ENCODE measurements around the gene NUDT1. TPM values are rescaled to one million over a fixed set of nuclear protein-coding genes. Genes with fewer than 3 reads are reported as not detected.

Gene NUDT1
- total RNA-seq, 3 donors from 2014 or later (not counting 1 experiment from before 2014, with no cell fraction given) = 17.9 to 19.2 (median 18.2) TPM

DNA sequence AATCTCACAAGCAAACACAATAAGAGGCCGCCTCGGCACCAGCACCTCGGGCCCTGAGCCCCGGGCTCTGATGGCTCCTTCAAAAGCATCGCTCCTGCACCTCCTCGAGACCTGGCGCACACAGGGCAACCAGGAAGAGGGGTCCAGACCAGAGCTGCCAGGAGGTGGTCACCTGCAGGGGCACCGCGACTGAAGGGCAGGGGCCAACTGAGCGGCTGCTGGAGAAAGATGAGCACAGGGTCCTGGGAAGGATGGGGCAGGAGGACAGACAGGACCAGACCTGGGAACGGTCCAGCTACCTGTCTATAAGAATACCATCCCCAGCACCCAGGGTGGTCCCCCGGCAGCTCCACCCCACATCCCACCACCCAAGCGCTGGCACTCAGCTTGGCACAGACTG lies 30.1 kb upstream of the NUDT1 start:
- DNase-seq (no peak), ATAC-seq (no peak)
- 96% methylated on average over 13 of the region's 13 CpGs for WGBS (ENCODE audit: insufficient coverage)
- Mint-ChIP-seq H3K36me3 (peaks cover 7% of the 10 kb centered on the region), H3K4me3 (no peak overlapping the region), H3K27ac (no peak overlapping the region), H3K27me3 (ENCODE audit: low read depth in 2 of 2) (no peaks in the 10 kb centered on the region), H3K4me1 (peaks cover 0 to 5% of the 10 kb centered on the region in 2 donors), H3K9me3 (no peaks in the 10 kb centered on the region)
- Histone ChIP-seq H3K27ac (ENCODE audit: low read length) (no peak overlapping the region), H3K4me3 (ENCODE audit: low read length) (no peak overlapping the region), H3K4me1 (ENCODE audit: control insufficient read depth, insufficient read depth, low read length) (no peaks in the 10 kb centered on the region), H3K27me3 (ENCODE audit: control insufficient read depth, insufficient read depth, low read length) (no peaks in the 10 kb centered on the region), H3K36me3 (ENCODE audit: control insufficient read depth, insufficient read depth, low read length) (peaks cover 49% of the 10 kb centered on the region), H3K9me3 (ENCODE audit: control insufficient read depth, insufficient read depth, low read length) (no peaks in the 10 kb centered on the region)
- TF ChIP-seq, protein P1, sequence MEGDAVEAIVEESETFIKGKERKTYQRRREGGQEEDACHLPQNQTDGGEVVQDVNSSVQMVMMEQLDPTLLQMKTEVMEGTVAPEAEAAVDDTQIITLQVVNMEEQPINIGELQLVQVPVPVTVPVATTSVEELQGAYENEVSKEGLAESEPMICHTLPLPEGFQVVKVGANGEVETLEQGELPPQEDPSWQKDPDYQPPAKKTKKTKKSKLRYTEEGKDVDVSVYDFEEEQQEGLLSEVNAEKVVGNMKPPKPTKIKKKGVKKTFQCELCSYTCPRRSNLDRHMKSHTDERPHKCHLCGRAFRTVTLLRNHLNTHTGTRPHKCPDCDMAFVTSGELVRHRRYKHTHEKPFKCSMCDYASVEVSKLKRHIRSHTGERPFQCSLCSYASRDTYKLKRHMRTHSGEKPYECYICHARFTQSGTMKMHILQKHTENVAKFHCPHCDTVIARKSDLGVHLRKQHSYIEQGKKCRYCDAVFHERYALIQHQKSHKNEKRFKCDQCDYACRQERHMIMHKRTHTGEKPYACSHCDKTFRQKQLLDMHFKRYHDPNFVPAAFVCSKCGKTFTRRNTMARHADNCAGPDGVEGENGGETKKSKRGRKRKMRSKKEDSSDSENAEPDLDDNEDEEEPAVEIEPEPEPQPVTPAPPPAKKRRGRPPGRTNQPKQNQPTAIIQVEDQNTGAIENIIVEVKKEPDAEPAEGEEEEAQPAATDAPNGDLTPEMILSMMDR (IDR thresholded peaks at IDR 0.05) = no peak
- intact Hi-C loops (cut with micrococcal nuclease) = no loop called here

DNA sequence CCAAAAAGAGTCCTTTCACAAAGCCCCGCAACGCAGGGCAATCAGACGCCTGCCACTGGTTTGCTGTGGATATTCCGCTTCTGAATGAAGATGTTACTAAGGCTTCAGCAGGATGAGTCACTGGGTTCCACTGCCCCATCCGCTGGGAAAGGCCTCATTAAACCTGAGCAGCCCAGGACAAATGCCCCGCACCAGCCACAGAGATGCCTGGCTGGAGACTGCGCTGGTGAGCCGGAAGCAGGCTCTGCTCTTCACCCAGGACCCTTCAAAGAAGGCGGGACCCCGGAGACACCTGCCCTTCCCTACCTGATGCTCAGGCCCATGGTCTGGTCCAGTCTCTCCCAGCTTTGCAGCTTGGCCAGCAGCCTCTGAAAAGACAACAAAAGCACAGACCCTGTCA lies 29.1 kb upstream of the NUDT1 start:
- no peak for DNase-seq
- H3K4me1 ChIP-seq (ENCODE audit: control insufficient read depth, insufficient read depth, low read length) = no peaks in the 10 kb centered on the region
- Mint-ChIP-seq H3K4me3 (no peak overlapping the region), H3K27ac (no peak overlapping the region), H3K9me3 (no peaks in the 10 kb centered on the region), H3K4me1 (peaks cover 0 to 5% of the 10 kb centered on the region in 2 donors), H3K27me3 (ENCODE audit: low read depth in 2 of 2) (no peaks in the 10 kb centered on the region), H3K36me3 (peaks cover 7% of the 10 kb centered on the region)
- no peak overlapping the region for H3K4me3 ChIP-seq (ENCODE audit: low read length)
- no peaks in the 10 kb centered on the region for H3K9me3 ChIP-seq (ENCODE audit: control insufficient read depth, insufficient read depth, low read length)
- H3K27ac ChIP-seq (ENCODE audit: low read length) = no peak overlapping the region
- 98% methylated on average over 10 of the region's 10 CpGs for WGBS (ENCODE audit: insufficient coverage)
- H3K36me3 ChIP-seq (ENCODE audit: control insufficient read depth, insufficient read depth, low read length) = peaks cover 55% of the 10 kb centered on the region
- no peak for ATAC-seq
- intact Hi-C loops (cut with micrococcal nuclease) = no loop called here
- H3K27me3 ChIP-seq (ENCODE audit: control insufficient read depth, insufficient read depth, low read length) = no peaks in the 10 kb centered on the region
- TF ChIP-seq, protein P1 (IDR thresholded peaks at IDR 0.05) = no peak

DNA sequence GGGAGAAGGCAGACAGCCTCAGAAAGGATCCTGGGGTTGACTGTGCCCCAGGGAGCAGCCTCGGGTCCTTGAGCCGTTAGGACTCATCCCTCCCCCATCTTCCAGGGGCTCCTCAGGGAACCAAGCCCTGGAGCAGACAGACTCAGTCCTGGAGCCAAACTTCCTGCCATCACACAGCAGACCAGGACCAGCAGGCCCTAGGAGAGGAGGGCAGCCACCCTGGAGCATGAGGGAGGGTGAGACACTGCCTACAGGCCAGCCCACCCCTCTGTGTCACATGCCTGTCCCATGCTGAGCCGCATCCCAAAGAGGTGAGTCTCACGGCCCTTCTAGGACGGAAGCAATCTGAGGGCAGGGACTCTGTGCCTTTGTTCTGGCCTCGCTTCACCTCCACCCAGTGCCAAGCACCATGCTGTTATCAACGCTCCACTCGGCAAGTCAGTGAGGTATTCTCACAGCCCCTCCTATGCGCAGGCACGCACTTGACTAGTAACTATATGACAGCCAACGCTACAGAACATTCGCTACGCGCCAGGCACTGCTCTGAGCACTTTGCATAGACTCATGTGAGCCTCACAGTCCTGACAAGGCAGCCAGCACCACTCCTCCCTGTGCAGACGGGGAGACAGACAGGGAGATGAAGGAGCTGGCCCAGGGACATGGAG lies 28.3 kb upstream of the NUDT1 start:
- Histone ChIP-seq H3K4me3 (ENCODE audit: low read length) (no peak overlapping the region), H3K27me3 (ENCODE audit: control insufficient read depth, insufficient read depth, low read length) (no peaks in the 10 kb centered on the region), H3K36me3 (ENCODE audit: control insufficient read depth, insufficient read depth, low read length) (peaks cover 58% of the 10 kb centered on the region), H3K27ac (ENCODE audit: low read length) (no peak overlapping the region), H3K9me3 (ENCODE audit: control insufficient read depth, insufficient read depth, low read length) (no peaks in the 10 kb centered on the region), H3K4me1 (ENCODE audit: control insufficient read depth, insufficient read depth, low read length) (no peaks in the 10 kb centered on the region)
- intact Hi-C loops (cut with micrococcal nuclease) = no loop called here
- no peak overlapping the region for H3K27ac Mint-ChIP-seq
- H3K27me3 Mint-ChIP-seq (ENCODE audit: low read depth in 2 of 2) = no peaks in the 10 kb centered on the region
- H3K4me1 Mint-ChIP-seq = peaks cover 0 to 4% of the 10 kb centered on the region in 2 donors
- DNase-seq = no peak
- H3K36me3 Mint-ChIP-seq = peaks cover 7% of the 10 kb centered on the region
- no peaks in the 10 kb centered on the region for H3K9me3 Mint-ChIP-seq
- H3K4me3 Mint-ChIP-seq = no peak overlapping the region
- TF ChIP-seq, protein P1 (IDR thresholded peaks at IDR 0.05) = no peak
- ATAC-seq = no peak
- 98% methylated on average over 15 of the region's 15 CpGs for WGBS (ENCODE audit: insufficient coverage)

DNA sequence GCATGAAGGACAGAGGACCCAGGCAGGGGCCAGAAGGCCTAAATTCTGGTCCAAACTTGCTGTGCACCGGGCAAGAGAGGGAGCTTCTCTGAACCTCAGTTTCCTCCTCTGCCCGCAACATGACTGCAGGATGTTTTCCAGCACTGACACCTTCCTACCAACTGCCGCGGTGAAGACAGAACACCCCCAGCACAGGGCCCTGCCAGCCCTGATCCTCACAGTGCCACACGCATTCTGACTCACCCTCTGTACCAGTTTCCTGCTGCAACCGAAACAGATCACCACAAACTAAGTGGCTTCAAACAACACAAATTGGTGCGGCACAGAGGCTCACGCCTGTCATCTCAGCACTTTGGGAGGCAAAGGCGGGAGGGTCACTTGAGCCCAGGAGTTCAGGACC lies 27.4 kb upstream of the NUDT1 start:
- H3K27ac ChIP-seq (ENCODE audit: low read length) = no peak overlapping the region
- Mint-ChIP-seq H3K27me3 (ENCODE audit: low read depth in 2 of 2) (no peaks in the 10 kb centered on the region), H3K27ac (no peak overlapping the region), H3K9me3 (no peaks in the 10 kb centered on the region), H3K36me3 (peaks cover 7% of the 10 kb centered on the region), H3K4me3 (no peak overlapping the region), H3K4me1 (no peaks in the 10 kb centered on the region)
- DNase-seq (no peak), ATAC-seq (no peak)
- 80% methylated on average over 9 of the region's 9 CpGs for WGBS (ENCODE audit: insufficient coverage)
- no peaks in the 10 kb centered on the region for H3K9me3 ChIP-seq (ENCODE audit: control insufficient read depth, insufficient read depth, low read length)
- no peaks in the 10 kb centered on the region for H3K4me1 ChIP-seq (ENCODE audit: control insufficient read depth, insufficient read depth, low read length)
- intact Hi-C loops (cut with micrococcal nuclease) = no loop called here
- TF ChIP-seq, protein P1 (IDR thresholded peaks at IDR 0.05) = no peak
- H3K27me3 ChIP-seq (ENCODE audit: control insufficient read depth, insufficient read depth, low read length) = no peaks in the 10 kb centered on the region
- H3K36me3 ChIP-seq (ENCODE audit: control insufficient read depth, insufficient read depth, low read length) = peaks cover 58% of the 10 kb centered on the region
- H3K4me3 ChIP-seq (ENCODE audit: low read length) = no peak overlapping the region

Data from natural killer cell (primary cell).